ENCODE measurements around the gene MAP3K10.
"Not testable (repeated sequence)": the region's sequence is repeated elsewhere in the genome, so short reads cannot be mapped to it uniquely, and the experiment has no call there.

MAP3K10 gene

DNA sequence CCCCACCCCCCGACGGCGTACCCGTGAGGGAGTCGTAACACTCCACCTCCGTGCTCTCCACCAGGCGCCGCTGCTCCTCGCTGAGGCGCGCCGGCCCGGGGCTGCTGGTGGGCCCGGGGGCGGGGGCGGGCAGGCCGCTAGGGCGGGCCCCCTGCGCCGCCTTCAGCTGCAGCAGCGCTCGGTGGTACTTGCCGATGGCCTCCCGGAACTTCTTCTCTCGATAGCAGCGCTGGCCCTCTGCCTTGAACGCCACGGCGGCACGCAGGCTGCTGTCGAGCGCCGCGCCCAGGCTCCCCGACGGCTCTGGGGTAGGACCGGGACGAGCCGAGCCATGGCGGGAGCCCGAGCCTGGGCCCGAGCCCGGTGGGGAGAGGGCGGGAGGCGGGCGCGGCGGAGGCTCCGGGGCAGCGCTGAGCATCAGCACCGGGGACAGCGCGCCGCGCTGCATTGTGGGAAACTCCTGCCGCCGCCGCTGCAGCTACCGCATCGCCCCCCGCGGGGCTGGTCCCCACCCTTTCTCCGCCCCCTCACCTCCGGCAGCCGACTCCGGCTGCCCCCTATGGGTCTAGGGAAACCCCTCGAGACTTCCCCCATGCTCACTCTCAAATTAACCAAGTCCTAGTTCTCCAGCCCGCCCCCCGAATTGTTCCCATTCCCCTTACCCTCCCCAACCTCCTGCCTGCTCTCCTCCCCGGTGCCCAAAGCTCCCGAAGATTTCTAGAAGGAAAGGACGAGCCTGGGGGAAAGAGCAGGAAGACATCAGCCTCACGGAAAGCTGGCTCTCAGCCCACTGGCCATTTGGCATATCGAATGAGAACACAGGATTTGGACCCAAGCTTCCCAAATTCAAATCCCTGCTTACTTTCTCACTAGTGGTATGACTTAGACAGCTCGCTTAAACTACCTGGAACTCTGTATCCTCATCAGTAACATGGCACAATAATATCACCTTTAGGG, 27.0 kb downstream of the MAP3K10 start, which contains the start of gene TTC9B:
Gene TTC9B (minus strand): TSS at position 451 of the 957 bp plus-strand sequence. CDS start 3 bp downstream, at position 448.
- no peak for FAIRE-seq

DNA sequence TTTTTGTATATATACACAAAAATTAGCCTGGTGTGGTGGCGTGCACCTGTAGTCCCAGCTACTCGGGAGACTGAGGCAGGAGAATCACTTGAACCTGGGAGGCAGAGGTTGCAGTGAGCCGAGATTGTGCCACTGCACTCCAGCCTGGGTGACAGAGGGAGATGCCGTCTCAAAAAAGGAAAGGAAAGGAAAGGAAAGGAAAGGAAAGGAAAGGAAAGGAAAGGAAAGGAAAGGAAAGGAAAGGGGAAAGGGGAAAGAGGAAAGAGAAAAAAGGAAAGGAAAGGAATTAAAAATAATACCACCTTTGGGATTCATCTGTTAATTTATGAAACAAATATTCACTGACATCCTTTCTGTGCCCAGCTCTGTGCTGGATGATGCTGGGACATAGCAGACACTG, 27.8 kb downstream of the MAP3K10 start:
- not testable (repeated sequence) for FAIRE-seq

DNA sequence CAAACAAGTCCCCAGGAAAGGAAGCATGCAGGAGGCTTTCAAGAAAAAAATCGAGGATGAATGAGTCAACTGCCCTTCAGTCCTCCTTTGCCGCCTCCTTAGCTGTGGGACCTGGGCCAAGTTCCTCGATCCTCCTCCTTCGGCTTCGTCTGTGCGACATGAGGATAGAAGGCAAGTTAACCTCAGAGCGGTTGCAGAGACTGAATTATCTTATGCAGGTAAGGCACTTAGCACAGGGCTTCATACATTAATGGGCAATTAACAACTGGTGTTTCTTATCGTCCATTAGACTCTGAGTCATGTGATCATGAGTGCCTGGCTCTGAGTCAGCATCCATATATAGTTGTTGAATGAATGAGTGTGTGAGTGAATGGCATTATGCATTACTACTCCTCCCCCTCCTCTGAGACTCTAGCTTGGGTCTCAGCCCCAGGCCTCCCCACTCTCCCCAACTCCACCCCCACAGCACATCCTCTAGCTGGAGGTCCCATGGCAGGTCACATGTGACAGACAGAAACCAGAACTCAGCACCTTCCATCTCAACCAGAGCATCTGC, 28.6 kb downstream of the MAP3K10 start:
- FAIRE-seq = no peak

DNA sequence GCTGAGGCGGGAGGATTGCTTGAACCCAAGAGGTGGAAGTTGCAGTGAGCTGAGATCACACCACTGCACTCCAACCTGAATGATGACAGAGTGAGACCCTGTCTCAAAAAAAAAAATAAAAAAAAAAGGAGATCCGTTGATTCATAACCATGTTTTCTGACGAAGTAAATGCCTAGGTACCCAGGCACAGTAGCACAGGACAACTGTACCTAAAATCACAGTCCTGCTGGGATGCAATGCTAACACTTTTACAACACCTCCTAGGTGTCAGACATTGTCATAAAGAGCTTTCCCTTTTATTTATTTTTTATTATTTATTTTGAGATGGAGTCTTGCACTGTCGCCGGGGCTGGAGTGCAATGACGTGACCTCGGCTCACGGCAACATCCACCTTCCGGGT, 29.4 kb downstream of the MAP3K10 start:
- FAIRE-seq = no peak

DNA sequence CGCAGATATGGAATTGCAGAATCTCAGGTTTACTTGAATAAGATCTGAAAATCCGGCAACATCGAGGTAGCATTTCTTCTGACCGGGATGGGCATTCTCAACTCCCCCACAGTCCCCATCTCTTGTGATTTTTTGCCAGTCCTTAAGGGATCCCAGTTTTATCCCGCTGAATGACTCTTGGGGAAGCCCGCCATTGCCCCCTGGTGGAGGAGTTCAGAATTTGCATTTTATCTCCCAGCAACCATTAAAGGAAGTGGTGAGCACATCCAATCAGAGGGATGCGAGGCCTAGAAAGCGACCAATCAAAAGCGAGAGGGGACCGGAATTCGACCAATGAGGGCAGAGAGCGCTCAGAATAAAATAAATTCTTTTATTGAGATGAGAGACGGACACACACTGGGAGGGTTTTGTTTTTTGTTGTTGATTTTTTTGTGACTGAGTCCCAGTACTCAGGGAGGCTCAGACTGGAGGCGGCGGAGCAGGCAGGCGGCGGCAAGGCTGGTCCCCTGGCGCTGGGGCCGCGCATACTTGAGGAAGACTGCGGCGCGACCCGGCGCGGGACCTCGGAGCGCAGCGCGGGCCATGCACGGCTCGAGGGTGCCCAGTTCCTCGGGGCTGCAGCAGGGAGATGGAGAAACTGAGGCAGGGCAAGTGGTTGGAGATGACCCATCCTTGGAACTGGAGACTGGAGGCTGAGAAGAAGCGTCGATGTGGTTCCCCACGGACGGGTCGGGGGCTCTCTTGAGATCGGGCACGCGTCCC, 30.8 kb downstream of the MAP3K10 start:
- FAIRE-seq = peak; percentile 93

DNA sequence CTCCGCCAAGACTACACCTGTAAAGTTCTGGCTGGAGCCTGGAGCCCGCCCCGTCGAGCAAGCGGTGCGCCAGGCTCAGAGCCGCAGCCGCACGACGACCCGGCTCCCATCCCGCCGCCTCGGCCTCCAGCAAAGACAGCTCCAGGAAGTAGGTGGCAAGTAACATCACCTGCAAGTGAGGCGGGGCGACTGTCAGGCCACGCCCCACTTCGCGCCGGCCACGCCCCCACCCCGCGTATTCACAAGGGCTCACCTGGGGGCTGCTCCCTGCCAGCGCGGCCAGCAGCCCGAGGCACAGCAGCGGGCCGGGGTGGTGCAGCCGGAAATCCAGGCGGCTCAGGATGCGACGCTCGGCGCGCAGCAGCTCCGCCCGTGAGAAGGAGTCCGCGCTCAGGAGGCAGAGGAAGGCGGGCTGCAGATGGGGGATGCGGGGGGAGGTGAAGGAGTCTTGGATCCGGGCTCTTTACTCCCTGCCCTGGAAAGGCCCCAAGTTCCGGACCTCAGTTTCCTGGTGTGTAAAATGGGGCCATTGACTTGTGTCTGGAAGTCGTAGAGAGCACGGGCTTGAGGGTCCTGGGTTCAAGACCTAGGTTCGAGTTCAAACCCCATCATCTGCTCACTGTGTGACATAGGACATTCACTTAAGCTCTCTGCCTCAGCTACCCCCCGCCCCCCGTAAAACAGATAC, 32.1 kb downstream of the MAP3K10 start:
- FAIRE-seq = no peak

DNA sequence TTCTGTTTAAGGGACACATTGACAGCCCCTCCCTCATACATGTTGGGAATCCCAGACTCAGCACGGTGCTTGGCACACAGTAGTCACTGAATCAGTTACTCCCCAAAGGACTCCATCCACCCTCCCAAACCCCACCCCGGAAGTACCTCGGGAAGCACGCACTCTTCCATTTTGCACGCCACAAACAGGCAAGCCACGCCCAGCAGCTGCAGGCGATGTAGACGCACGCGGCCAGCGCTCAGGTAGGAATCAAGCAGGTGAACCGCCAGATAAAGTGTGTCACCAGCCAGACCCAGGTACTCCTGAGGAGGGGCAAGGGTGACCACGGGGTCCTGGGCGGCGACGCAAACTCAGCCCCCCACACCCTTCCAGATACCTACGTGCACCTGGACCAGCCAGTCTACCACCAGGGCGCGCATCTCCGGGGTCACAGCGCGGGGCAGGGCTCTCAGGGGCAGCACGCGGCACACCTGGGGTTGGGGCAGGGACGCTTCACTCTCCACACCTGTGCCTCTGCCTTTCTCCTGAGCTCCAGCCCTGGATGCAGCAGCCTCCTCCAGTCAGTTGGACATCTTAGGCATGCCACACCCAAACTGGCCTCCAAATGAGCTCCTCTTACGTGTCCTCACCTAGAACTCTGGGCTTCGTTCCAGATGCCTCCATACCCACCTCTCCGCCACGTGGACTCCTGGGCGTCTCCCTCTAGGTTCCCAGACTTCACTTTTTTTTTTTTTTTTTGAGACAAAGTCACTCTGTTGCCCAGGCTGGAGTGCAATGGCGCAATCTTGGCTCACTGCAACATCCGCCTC, 33.3 kb downstream of the MAP3K10 start:
- no peak for FAIRE-seq

DNA sequence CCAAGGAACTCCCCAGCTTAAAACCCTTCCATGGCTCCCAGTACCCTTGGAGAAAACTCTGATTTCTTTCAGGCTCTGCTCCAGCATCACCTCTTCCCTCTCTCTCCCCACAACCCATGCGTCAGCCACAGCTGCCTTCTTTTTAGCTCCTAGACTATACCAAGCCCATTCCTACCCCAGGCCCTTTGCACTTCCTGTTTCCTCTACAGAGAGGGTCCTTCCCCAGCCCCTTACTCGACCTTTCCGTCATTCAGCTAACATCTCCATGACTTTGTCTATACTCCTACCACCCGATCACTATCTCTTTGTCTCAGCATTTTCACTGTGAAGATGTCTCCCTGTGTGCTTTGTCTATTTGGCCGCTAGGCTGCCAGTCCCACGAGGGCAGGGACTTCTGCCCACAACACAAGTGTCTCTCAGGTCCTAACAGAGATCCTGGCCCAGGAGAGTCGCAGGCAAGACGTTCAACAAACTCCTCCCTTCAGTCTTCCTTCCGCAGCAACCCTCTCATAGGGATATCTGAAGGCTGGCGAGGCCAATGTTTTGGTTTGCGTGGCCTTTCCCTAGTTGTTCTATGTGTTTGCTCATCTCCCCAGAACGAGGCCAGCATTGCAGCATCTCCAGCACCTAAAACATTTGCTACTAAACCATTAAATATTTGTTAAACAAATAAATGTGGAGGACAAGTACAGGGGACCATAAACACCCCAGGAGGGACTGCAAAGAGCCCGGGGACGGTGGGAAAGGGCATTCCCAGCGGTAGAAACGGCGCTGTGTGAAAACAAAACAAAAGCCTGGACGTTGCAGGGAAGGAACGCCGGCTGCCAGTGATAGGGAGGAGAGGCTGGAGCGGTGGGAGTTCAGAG, 34.4 kb downstream of the MAP3K10 start:
- FAIRE-seq = no peak

DNA sequence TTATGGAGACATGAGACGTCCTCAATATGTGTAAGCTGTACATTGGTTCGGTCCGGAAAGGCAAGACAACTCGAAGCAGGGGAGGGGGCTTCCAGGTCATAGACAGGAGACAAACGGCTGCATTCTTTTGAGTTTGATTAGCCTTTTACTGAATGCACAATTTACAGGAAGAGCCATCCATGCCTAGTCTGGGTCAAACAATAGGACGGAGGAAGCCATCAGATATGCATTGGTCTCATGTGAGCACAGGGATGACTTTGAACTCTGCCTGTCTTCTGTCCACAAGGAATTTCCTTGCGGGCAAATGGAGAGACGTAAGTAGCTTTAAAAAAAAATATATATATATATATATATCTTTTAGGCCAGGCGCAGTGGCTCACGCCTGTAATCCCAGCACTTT, 37.1 kb downstream of the MAP3K10 start:
- no peak for FAIRE-seq

DNA sequence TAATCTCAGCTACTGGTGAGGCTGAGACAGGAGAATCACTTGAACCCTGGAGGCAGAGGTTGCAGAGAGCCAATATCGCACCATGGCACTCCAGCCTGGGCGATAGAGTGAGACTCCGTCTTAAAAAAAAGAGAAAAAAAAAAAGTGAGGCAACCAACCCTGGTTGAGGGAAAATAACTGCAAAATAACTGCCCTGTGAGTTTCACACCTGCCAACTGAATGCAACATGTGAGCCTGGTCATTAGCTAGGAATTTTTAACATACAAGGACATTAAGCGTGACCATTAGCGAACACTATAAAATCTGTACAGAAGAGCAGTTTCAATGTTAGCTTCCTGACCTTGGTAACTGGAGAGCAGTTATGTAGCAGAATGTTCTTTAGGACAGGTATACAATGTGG, 37.6 kb downstream of the MAP3K10 start:
- FAIRE-seq = no peak

DNA sequence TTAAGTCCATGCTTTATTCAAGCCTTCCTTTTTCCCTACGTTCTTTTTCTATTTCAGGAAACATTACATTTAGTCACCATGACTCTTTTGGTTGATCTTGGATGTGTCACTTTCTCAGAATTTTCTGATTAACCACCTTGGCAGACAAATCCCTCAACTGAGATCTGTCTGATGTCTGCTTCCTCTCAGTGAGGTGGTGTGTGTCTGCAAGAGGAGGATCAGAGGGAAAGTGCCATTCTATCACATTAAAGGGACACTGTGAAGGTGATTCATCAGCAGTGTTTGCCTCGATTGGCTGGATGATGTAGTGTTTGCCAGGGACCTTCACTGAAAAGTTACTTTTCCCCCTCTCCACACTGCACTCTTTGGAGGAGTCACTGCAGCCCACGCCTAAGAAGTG, 38.3 kb downstream of the MAP3K10 start:
- FAIRE-seq = no peak

DNA sequence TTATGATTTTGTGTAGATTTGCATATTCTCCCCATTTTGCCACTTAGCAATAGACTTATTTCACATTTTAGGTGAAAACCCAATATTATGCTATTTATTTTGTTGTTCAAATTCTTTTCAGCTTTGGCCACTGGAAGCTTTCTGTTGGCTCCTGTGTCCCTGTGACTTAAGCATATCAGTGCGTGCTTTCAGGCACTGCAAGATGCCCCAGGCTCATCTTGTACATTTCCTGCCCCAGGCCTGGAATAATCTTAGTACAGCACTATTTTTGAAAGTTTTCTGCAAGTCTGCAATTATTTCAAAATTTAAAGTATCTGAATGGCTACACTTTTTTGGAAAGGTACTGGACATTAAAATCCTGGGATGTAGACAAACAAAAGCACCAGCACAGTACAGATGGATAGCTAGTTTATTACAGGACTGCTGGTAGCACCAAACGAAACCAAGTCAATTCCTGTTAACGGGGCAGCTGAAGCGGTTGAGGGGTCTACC, 38.7 kb downstream of the MAP3K10 start:
- FAIRE-seq = no peak

DNA sequence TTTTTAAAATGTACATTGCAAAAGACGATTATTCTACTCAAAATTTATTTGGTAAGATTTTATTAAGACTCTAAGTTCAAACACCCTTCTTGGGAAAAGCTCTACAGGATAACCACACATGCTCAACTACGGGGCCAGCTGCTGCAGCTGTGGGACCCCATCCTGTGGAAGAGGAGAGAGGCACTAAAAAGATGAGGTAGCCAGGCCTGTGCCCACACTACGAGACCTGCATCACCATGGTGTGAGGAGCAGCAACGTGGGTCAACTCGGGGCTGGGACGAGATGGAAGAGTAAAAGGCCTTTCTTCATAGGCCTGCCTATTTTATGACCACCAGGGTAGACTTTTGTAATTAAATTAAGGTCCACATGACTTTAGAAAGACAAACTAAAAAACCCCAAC, 39.8 kb downstream of the MAP3K10 start:
- FAIRE-seq = no peak

DNA sequence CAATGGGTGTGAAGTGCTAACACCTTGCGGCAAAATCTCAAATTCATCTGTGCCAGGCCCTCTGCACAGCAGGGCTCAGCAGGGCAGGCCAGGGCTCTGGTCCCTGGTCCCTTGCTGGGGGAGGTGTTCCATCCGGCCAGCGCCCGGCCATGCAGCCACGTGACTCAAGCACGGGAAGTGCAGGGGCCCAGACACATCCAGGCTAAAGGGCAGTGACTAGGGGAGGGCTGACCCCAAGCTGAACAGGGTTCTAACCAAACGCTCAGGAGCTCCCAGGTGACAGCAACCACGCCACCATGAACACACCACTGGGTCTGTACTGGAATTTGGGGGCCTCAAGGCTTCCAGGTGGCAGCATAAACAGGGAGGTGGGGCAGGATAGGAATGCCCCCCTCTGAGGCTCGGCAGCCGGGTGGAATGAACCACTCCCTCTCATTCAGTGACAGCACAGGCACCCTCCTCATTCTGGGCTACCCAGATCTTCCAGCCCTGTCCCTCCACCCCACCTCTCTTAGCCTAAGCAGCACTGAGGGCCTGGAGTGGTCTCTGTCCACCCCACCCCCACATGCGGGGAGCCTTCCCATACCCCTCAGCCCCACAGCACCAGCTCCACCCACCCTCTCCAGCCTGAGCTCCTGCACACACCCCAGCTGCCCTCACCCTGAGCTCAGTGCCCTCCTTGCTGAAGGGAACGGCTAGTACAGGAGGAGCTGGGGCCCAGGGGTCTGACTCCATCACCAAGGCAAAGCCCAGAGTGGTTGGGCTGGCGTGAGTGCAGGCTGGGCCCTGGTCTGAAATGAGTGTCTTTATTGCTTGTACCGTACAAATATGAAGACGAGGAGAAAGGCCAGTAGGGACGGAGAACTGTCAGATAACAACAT, 40.6 kb downstream of the MAP3K10 start:
- FAIRE-seq = no peak

DNA sequence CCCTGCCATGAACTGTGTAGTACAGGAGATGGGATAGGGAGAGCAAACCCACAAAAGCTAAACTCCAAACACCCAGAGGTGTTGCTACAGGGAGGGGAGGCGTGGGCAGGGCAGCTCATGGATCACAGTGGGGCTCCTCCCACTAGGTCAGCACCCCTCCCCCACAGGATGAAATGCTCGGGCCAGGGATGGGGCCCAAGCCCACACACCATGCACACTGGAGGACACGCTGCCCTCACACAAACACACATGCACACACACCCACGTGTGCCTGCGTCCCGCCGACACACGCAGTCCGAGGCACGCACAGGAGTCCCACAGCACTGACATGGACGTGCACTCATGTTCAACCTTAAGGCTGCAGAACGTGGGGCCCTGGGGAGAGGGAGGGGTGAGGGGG, 41.3 kb downstream of the MAP3K10 start:
- FAIRE-seq = no peak

DNA sequence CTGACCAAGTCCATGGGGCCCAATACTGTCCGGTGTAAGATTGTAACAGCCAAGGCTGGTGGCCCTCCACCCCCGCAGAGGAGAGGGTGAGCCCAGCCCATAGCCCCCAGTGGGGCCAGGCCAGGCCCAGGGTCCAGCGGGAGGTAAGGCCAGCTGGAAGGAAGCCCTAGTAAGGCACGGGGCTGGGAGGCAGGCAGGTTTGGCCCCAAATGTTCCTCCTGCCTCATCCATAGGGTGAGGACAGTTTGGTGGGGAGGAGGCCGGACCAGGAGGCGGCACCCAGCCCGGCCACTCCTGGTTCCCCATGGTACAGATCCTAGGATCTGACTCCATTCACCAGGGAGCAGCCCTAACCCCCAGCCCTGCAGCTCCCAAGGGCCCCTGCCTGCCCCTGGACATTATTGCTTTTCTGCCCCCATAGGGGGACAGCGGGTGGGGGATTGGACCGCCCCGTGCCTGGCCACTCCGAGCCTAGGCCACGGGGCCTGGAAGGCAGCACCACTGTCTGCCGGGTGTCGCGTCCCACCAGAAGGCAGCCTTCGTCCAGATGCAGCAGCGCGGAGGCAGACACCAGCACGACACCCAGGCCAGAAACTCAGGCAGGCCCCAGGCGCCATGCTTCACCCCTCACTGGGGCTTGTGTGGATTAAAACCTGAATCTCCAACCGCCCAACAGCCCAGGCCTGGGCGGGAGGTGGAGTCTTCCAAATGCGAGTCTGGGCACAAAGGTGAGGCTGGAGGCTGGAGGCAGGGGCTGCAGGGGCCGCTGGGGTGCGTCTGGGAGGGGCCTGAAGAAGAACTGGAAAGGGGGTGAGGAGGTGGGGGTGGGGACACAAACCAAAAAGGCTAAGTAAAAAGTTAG, 42.0 kb downstream of the MAP3K10 start:
- no peak for FAIRE-seq

DNA sequence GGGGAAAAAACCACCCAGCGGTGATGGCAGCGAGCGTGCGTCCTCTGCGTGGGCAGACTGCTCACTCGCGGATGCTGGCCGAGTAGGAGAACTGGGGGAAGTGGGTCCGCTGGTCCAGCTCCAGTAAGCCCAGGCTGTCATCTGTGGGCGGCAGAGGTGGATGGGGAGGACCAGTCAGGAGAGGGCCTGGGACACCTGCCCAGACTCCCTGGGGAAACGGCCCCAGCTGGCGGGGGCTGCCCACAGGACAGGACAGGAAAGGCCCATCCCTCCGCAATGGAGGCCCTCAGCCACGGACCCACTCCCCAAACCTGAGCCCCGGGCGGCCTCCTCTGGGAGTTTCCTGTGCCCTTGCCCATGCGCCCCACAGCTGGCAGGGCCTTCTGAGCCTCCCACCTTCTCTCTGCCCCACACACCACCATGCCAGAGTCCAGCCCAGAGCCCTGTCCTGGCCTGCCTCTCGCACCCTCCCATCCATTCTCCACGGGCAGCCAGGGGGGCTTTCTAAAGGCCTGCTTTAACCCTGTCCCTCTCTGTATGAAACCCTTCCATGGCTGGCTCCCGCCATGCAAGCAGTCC, 42.7 kb downstream of the MAP3K10 start:
- FAIRE-seq = no peak
